22Rv1 (cell line): ENCODE measurements around the gene CFAP97D1.
A peak's percentile ranks its signal among the peaks of the same experiment; 100 is the strongest.

Experiments
- H3K27ac ChIP-seq: fragments of 450-650 bp; 2 replicates; pipeline ENCODE4 v1.5.1; 2017
- CTCF ChIP-seq: fragments of 450-650 bp; IDR thresholded peaks from 2 replicates; pipeline ENCODE4 v1.5.1; 2017; ENCODE audit warnings: mild to moderate bottlenecking
- ZFX ChIP-seq: fragments of 450-650 bp; IDR thresholded peaks from 2 replicates; pipeline ENCODE4 v1.6.1; 2017; ENCODE audit warnings: antibody characterized with exemption, borderline replicate concordance

Gene CFAP97D1

GRCh38 chr17:43768382-43768781, 11.9 kb upstream of the CFAP97D1 start:
- TF ChIP-seq CTCF (no peak), ZFX (no peak)
- H3K27ac ChIP-seq: no peak overlapping the region

GRCh38 chr17:43768943-43769342, 11.3 kb upstream of the CFAP97D1 start:
- no peak overlapping the region for H3K27ac ChIP-seq
- TF ChIP-seq ZFX (no peak), CTCF (no peak)

- no peak for TF ChIP-seq CTCF
- TF ChIP-seq ZFX: no peak
- H3K27ac ChIP-seq: no peak overlapping the region
Measured at GRCh38 chr17:43769426-43769825, 10.8 kb upstream of the CFAP97D1 start.

- H3K27ac ChIP-seq: no peak overlapping the region
- TF ChIP-seq ZFX (no peak), CTCF (no peak)
Measured at GRCh38 chr17:43769859-43770258, 10.4 kb upstream of the CFAP97D1 start.

- peak overlapping the region; percentile 68; the same call in 1 of the 2 replicates for H3K27ac ChIP-seq
- no peak for TF ChIP-seq CTCF
- no peak for TF ChIP-seq ZFX
Measured at GRCh38 chr17:43770957-43771356, 9.3 kb upstream of the CFAP97D1 start.

GRCh38 chr17:43771463-43771862, 8.8 kb upstream of the CFAP97D1 start:
- TF ChIP-seq ZFX: no peak
- TF ChIP-seq CTCF: no peak
- H3K27ac ChIP-seq: peak overlapping the region; percentile 68

GRCh38 chr17:43772877-43773648, 7.2 kb upstream of the CFAP97D1 start:
- TF ChIP-seq ZFX (no peak), CTCF (no peak)

More at GRCh38 chr17:43772877-43773648, 7.2 kb upstream of the CFAP97D1 start:
- peak overlapping the region; percentile 68 for H3K27ac ChIP-seq
